Tibial artery (tissue), 4 donors: ENCODE results near the gene EPO.
"Not testable (repeated sequence)": the region's sequence is repeated elsewhere in the genome, so short reads cannot be mapped to it uniquely, and the experiment has no call there.

Source experiments
- DNase-seq, 2 donors: peaks; one replicate each; pipeline ENCODE4 v3.0.0-alpha.2; 2019
- H3K27ac ChIP-seq, 2 donors: fragments of 200-600 bp; sonication (generic) in 1 of 2; 1 replicate in 1 of 2; 2 replicates in 1 of 2; pipeline ENCODE4 v1.5.1; 2018 to 2019; ENCODE audit warnings: mild to moderate bottlenecking in 1 of 2
- H3K27me3 ChIP-seq, 2 donors: fragments of 200-600 bp; sonication (generic) in 1 of 2; one replicate each; pipeline versions ENCODE4 v1.5.1 to v1.6.0; 2016 to 2019
- H3K36me3 ChIP-seq, 3 donors: fragments of 200-600 bp; sonication (generic) in 2 of 3; one replicate each; pipeline ENCODE4 v1.5.1; 2016 to 2019; ENCODE audit warnings: mild to moderate bottlenecking in 2 of 3
- H3K4me1 ChIP-seq, 4 donors: fragments of 200-600 bp; sonication (generic) in 2 of 4; 1 replicate in 3 of 4; 2 replicates in 1 of 4; pipeline ENCODE4 v1.5.1; 2016 to 2019
- H3K4me3 ChIP-seq, 2 donors: fragments of 200-600 bp; sonication (generic) in 1 of 2; 1 replicate in 1 of 2; 2 replicates in 1 of 2; pipeline ENCODE4 v1.5.1; 2018 to 2019; ENCODE audit warnings: mild to moderate bottlenecking in 2 of 2
- H3K9me3 ChIP-seq, 3 donors: fragments of 200-600 bp; sonication (generic) in 1 of 3; one replicate each; pipeline ENCODE4 v1.5.1; 2016 to 2019
- intact Hi-C: fragments of 100-400 bp; cut with DNase I; formaldehyde crosslinking; loops from one replicate; pipeline ENCODE4 v1.15.0; 2023; ENCODE audit warnings: low total_unique reads
- TF ChIP-seq, protein P1 (sequence below), 2 experiments: fragments of 200-600 bp in 1 of 2; fragments of 450-650 bp in 1 of 2; IDR thresholded peaks; one replicate each; pipeline ENCODE4 v1.5.1; 2017 to 2019; ENCODE audit warnings: antibody characterized with exemption in 2 of 2, mild to moderate bottlenecking in 1 of 2, moderate library complexity in 1 of 2

Gene EPO

DNA sequence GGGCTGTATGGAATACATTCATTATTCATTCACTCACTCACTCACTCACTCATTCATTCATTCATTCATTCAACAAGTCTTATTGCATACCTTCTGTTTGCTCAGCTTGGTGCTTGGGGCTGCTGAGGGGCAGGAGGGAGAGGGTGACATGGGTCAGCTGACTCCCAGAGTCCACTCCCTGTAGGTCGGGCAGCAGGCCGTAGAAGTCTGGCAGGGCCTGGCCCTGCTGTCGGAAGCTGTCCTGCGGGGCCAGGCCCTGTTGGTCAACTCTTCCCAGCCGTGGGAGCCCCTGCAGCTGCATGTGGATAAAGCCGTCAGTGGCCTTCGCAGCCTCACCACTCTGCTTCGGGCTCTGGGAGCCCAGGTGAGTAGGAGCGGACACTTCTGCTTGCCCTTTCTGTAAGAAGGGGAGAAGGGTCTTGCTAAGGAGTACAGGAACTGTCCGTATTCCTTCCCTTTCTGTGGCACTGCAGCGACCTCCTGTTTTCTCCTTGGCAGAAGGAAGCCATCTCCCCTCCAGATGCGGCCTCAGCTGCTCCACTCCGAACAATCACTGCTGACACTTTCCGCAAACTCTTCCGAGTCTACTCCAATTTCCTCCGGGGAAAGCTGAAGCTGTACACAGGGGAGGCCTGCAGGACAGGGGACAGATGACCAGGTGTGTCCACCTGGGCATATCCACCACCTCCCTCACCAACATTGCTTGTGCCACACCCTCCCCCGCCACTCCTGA is 2.4 kb downstream of the EPO start:
- intact Hi-C loops = loop anchor here (10.0 kb wide), 1 partner anchor 258 kb away; the partner anchor contains the start of gene SPACDR
- H3K36me3 ChIP-seq = no peaks in the 10 kb centered on the region
- TF ChIP-seq, protein P1, sequence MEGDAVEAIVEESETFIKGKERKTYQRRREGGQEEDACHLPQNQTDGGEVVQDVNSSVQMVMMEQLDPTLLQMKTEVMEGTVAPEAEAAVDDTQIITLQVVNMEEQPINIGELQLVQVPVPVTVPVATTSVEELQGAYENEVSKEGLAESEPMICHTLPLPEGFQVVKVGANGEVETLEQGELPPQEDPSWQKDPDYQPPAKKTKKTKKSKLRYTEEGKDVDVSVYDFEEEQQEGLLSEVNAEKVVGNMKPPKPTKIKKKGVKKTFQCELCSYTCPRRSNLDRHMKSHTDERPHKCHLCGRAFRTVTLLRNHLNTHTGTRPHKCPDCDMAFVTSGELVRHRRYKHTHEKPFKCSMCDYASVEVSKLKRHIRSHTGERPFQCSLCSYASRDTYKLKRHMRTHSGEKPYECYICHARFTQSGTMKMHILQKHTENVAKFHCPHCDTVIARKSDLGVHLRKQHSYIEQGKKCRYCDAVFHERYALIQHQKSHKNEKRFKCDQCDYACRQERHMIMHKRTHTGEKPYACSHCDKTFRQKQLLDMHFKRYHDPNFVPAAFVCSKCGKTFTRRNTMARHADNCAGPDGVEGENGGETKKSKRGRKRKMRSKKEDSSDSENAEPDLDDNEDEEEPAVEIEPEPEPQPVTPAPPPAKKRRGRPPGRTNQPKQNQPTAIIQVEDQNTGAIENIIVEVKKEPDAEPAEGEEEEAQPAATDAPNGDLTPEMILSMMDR (IDR thresholded peaks at IDR 0.05) = no peak
- no peak overlapping the region for H3K27ac ChIP-seq
- no peak overlapping the region for H3K4me3 ChIP-seq
- no peaks in the 10 kb centered on the region for H3K9me3 ChIP-seq
- H3K4me1 ChIP-seq = peaks cover 0 to 21% (median 8%) of the 10 kb centered on the region in 4 donors
- peaks cover 0 to 73% of the 10 kb centered on the region in 2 donors for H3K27me3 ChIP-seq
- DNase-seq = no peak

DNA sequence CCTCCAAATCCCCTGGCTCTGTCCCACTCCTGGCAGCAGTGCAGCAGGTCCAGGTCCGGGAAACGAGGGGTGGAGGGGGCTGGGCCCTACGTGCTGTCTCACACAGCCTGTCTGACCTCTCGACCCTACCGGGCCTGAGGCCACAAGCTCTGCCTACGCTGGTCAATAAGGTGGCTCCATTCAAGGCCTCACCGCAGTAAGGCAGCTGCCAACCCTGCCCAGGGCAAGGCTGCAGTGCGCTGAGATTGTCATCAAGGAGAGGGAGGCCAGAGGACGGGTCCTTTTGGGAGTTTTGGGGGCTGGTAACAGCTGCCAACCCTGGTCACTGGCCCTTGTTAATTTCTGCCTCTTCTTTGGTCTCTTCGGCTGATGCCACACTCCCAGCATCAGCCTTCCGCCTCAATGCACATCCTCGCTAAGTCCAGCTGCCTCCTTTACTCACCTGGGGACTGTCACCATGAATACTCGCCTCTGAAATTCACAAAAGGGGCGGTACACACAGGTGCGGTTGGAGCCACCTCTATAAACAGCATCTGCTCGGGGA is 3.5 kb downstream of the EPO start:
- TF ChIP-seq, protein P1 (IDR thresholded peaks at IDR 0.05) = no peak
- H3K27ac ChIP-seq = no peak overlapping the region
- no peak overlapping the region for H3K4me3 ChIP-seq
- H3K4me1 ChIP-seq = peaks cover 0 to 21% (median 8%) of the 10 kb centered on the region in 4 donors
- DNase-seq = no peak
- intact Hi-C loops = loop anchor here (10.0 kb wide), 1 partner anchor 259 kb away; the partner anchor contains the start of gene SPACDR
- peaks cover 0 to 76% of the 10 kb centered on the region in 2 donors for H3K27me3 ChIP-seq
- H3K9me3 ChIP-seq = no peaks in the 10 kb centered on the region
- no peaks in the 10 kb centered on the region for H3K36me3 ChIP-seq

DNA sequence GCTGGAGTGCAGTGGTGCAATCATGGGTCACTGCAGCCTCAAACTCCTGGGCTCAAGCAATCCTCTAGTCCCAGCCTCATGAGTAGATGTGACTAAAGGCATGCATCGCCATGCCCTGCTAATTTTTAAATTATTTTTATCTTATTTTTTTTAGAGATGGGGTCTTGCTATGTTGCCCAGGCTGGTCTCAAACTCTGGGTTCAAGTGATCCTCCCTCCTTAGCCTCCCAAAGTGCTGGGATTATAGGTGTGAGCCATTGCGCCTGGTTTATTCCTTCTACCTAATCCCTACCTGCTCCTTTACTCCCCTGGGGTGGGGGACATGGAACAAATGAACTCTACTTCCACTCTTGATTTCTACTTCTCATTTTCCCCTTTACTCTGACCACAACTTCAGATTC is 4.1 kb downstream of the EPO start:
- H3K4me3 ChIP-seq, H3K9me3 ChIP-seq, H3K36me3 ChIP-seq, H3K27ac ChIP-seq, DNase-seq: not testable (repeated sequence)
- Histone ChIP-seq H3K4me1 (peaks cover 0 to 21% (median 8%) of the 10 kb centered on the region in 4 donors), H3K27me3 (peaks cover 0 to 74% of the 10 kb centered on the region in 2 donors)
- intact Hi-C loops = loop anchor here (10.0 kb wide), 1 partner anchor 260 kb away; the partner anchor contains the start of gene SPACDR

DNA sequence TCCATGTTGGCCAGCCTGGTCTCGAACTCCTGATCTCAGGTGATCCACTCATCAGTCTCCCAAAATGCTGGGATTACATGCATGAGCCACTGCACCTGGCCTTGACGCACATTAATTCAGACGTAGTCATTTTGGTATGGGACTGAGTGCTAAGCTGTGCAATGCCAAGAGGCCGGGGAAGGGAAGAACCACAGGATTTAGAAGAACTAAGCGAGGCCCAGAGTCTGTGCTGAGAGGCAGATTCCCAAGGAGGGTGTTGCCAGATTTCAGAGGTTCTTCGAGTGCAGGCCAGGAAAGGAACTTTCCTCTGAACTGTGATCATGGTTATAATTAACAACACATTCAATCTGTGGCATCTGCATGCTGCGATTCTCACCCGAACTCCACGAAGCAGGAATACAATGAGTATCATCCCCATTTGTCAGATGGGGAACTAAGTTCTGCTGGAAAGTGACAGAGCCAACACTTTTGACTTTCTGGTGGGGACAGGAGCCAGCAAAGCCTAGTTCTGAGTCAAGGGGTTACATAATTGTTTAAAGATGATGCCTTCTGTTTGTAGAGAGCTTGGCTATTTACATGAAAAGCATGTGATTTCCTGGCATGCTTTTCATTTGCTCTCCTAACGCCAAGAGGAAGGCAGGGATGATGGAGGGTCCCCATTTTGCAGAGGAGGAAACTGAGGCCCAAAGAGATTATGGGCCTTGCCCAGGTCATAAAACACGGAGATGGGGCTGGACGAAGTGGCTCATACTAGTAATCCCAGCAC is 6.9 kb downstream of the EPO start:
- no peak overlapping the region for H3K4me3 ChIP-seq
- DNase-seq = no peak
- TF ChIP-seq, protein P1 (IDR thresholded peaks at IDR 0.05) = no peak
- no peak overlapping the region for H3K27ac ChIP-seq
- peaks cover 0 to 8% (median 0%) of the 10 kb centered on the region in 4 donors for H3K4me1 ChIP-seq
- no peaks in the 10 kb centered on the region for H3K36me3 ChIP-seq
- H3K9me3 ChIP-seq = no peaks in the 10 kb centered on the region
- H3K27me3 ChIP-seq = peaks cover 0 to 48% of the 10 kb centered on the region in 2 donors
- intact Hi-C loops = loop anchor here (10.0 kb wide), 1 partner anchor 262 kb away; the partner anchor contains the start of gene SPACDR

DNA sequence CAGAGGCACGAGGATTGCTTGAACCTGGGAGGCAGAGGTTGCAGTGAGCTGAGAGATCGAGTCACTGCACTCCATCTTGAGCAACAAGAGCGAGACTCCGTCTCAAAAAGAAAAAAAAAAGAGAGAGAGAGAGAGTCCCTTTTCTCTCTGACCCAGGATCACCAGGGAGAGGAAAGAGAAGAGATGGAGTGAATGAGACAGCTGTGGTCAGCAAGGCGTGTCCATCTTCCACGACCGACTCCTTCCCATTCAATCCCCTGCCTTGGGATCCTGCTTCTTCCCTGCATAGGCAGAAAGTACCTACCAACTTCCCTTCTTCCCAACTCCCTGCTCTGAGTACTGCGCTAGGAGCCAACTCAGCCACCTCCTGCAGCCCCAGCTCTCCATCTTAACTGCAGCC is 7.9 kb downstream of the EPO start:
- H3K4me1 ChIP-seq = peaks cover 0 to 8% (median 0%) of the 10 kb centered on the region in 4 donors
- no peak overlapping the region for H3K27ac ChIP-seq
- TF ChIP-seq, protein P1 (IDR thresholded peaks at IDR 0.05) = no peak
- peaks cover 0 to 38% of the 10 kb centered on the region in 2 donors for H3K27me3 ChIP-seq
- intact Hi-C loops = loop anchor here (10.0 kb wide), 1 partner anchor 263 kb away; the partner anchor contains the start of gene SPACDR
- DNase-seq = no peak
- no peaks in the 10 kb centered on the region for H3K36me3 ChIP-seq
- H3K9me3 ChIP-seq = no peaks in the 10 kb centered on the region
- H3K4me3 ChIP-seq = no peak overlapping the region
